Activated CD8-positive, alpha-beta T cell treated with anti-CD3 and anti-CD28 coated beads for 36 hours (primary cell): Measurements from ENCODE around the gene ANKRD11. TPM values are rescaled to one million over a fixed set of nuclear protein-coding genes. Genes with fewer than 3 reads are reported as not detected.

Source experiments
- ATAC-seq: fragments of 200-7000 bp; cut with Tn5 transposase; one replicate; pipeline ENCODE4 v1.10.0; 2021; ENCODE audit warnings: mild to moderate bottlenecking, moderate library complexity
- CTCF ChIA-PET: fragments of 350-600 bp; sonication (Branson Sonifier 250); formaldehyde crosslinking; loops from one replicate; lab custom pipeline; 2021; ENCODE audit warnings: antibody characterized with exemption; lab: Charles Lee
- POLR2A ChIA-PET: fragments of 350-600 bp; sonication (Branson Sonifier 250); formaldehyde crosslinking; loops from one replicate; lab custom pipeline; 2021; ENCODE audit warnings: antibody characterized with exemption; lab: Charles Lee
- DNase-seq: peaks from one replicate; pipeline ENCODE4 v3.0.0-alpha.2; 2020
- H3K27ac Mint-ChIP-seq: one replicate; pipeline ENCODE4 v1.8.0; 2021; ENCODE audit warnings: mild to moderate bottlenecking, mixed read lengths
- H3K27me3 Mint-ChIP-seq: one replicate; pipeline ENCODE4 v1.8.0; 2021; ENCODE audit warnings: mixed read lengths
- H3K36me3 Mint-ChIP-seq: one replicate; pipeline ENCODE4 v1.8.0; 2021; ENCODE audit warnings: low read depth, mixed read lengths
- H3K4me1 Mint-ChIP-seq: one replicate; pipeline ENCODE4 v1.8.0; 2021; ENCODE audit warnings: low read depth, mixed read lengths
- H3K4me3 Mint-ChIP-seq: one replicate; pipeline ENCODE4 v1.8.0; 2021; ENCODE audit warnings: mild to moderate bottlenecking, moderate library complexity, mixed read lengths
- H3K9me3 Mint-ChIP-seq: one replicate; pipeline ENCODE4 v1.8.0; 2021; ENCODE audit warnings: mixed read lengths
- CTCF ChIP-seq: fragments of 200-600 bp; IDR thresholded peaks from one replicate; pipeline ENCODE4 v1.8.0; 2022; ENCODE audit warnings: antibody characterized with exemption, mild to moderate bottlenecking
- intact Hi-C: fragments of 100-400 bp; cut with micrococcal nuclease; formaldehyde crosslinking; loops from one replicate; pipeline ENCODE4 v1.10.0; 2022
- total RNA-seq, 2 experiments: library from RNA; stranded (reverse); gene quantifications; one replicate each; pipeline ENCODE4 v1.2.3, GENCODE V29; 2021

ANKRD11 gene
- total RNA-seq, 2 experiments from 2014 or later: 145 to 147 TPM

- no peak for TF ChIP-seq CTCF
- DNase-seq: peak; percentile 87
- ChIA-PET CTCF (interaction anchor here (0.8 to 2.1 kb wide), 12 partner anchors 9 to 193 kb away, joined by 3 to 8 read pairs (median 4); partner anchors contain the start of gene SPG7), POLR2A (interaction anchor here (0.9 to 2.8 kb wide), 10 partner anchors 12 to 250 kb away, joined by 3 to 13 read pairs (median 4); partner anchors contain the start of gene SPG7)
- Mint-ChIP-seq H3K4me1 (peaks cover 87% of the 10 kb centered on the region), H3K9me3 (no peaks in the 10 kb centered on the region), H3K27ac (peak overlapping the region; percentile 96), H3K36me3 (peaks cover 49% of the 10 kb centered on the region), H3K4me3 (peak overlapping the region; percentile 50), H3K27me3 (no peaks in the 10 kb centered on the region)
- ATAC-seq: peak; percentile 88
- intact Hi-C loops: no loop called here
These were observed 174.4 kb downstream of the ANKRD11 start for GRCh38 chr16:89315791-89316581.

- peak overlapping the region; percentile 96 for H3K27ac Mint-ChIP-seq
These were observed 175.1 kb downstream of the ANKRD11 start for GRCh38 chr16:89315271-89315670.

GRCh38 chr16:89314854-89315253 is 175.5 kb downstream of the ANKRD11 start:
- H3K36me3 Mint-ChIP-seq: peaks cover 55% of the 10 kb centered on the region
- H3K9me3 Mint-ChIP-seq: no peaks in the 10 kb centered on the region
- TF ChIP-seq CTCF: no peak
- peak overlapping the region; percentile 96 for H3K27ac Mint-ChIP-seq
- DNase-seq (peak; percentile 38), ATAC-seq (no peak)
- H3K27me3 Mint-ChIP-seq: no peaks in the 10 kb centered on the region
- H3K4me3 Mint-ChIP-seq: peak overlapping the region; percentile 41
- ChIA-PET POLR2A (interaction anchor here (0.6 to 2.8 kb wide), 12 partner anchors 10 to 251 kb away, joined by 3 to 13 read pairs (median 4); partner anchors contain the start of gene SPG7), CTCF (interaction anchor here (0.8 to 2.1 kb wide), 11 partner anchors 8 to 243 kb away, joined by 3 to 8 read pairs (median 5); partner anchors contain the start of gene SPG7)
- intact Hi-C loops: no loop called here
- H3K4me1 Mint-ChIP-seq: peaks cover 80% of the 10 kb centered on the region

More at GRCh38 chr16:89315271-89315670, 175.1 kb downstream of the ANKRD11 start:
- Mint-ChIP-seq H3K9me3 (no peaks in the 10 kb centered on the region), H3K27me3 (no peaks in the 10 kb centered on the region), H3K4me3 (peak overlapping the region; percentile 50), H3K4me1 (peaks cover 80% of the 10 kb centered on the region), H3K36me3 (peaks cover 51% of the 10 kb centered on the region)
- intact Hi-C loops: no loop called here
- DNase-seq: no peak
- POLR2A ChIA-PET: interaction anchor here (0.6 to 2.8 kb wide), 12 partner anchors 9 to 250 kb away, joined by 3 to 13 read pairs (median 4); partner anchors contain the start of gene SPG7
- TF ChIP-seq CTCF: no peak
- CTCF ChIA-PET: interaction anchor here (0.8 to 2.1 kb wide), 11 partner anchors 8 to 193 kb away, joined by 3 to 8 read pairs (median 5); partner anchors contain the start of gene SPG7
- ATAC-seq: no peak

GRCh38 chr16:89314357-89314756 is 176.0 kb downstream of the ANKRD11 start:
- peak overlapping the region; percentile 41 for H3K4me3 Mint-ChIP-seq
- TF ChIP-seq CTCF: no peak
- CTCF ChIA-PET: interaction anchor here (0.7 to 2.0 kb wide), 10 partner anchors 10 to 244 kb away, joined by 3 to 8 read pairs (median 4); partner anchors contain the start of gene SPG7
- H3K9me3 Mint-ChIP-seq: no peaks in the 10 kb centered on the region
- H3K27ac Mint-ChIP-seq: peak overlapping the region; percentile 96
- intact Hi-C loops: no loop called here
- POLR2A ChIA-PET: interaction anchor here (0.6 to 2.8 kb wide), 7 partner anchors 10 to 168 kb away, joined by 3 to 13 read pairs (median 3); no protein-coding TSS in a partner anchor
- DNase-seq (peak; percentile 56), ATAC-seq (peak; percentile 20)
- H3K4me1 Mint-ChIP-seq: peaks cover 80% of the 10 kb centered on the region
- peaks cover 56% of the 10 kb centered on the region for H3K36me3 Mint-ChIP-seq
- no peaks in the 10 kb centered on the region for H3K27me3 Mint-ChIP-seq
